HCT116 (cell line): ENCODE results near the gene DMXL2. TPM values are rescaled to one million over a fixed set of nuclear protein-coding genes. Genes with fewer than 3 reads are reported as not detected.

Experiments used
- ATAC-seq: fragments of 200-7000 bp; cut with Tn5 transposase; 2 replicates; pipeline ENCODE4 v1.9.1; 2020; ENCODE audit warnings: mild to moderate bottlenecking, moderate library complexity
- BruUV-seq: library from RNA; stranded (reverse); fragments of 400-500 nt; replicated peaks from 2 replicates; lab custom pipeline; 2021; lab: Mats Ljungman, UMichigan
- CTCF ChIA-PET: fragments of 300-600 bp; sonication (Branson Sonifier 250); formaldehyde crosslinking; loops from one replicate; lab custom pipeline; 2021; ENCODE audit warnings: antibody characterized with exemption; lab: Charles Lee
- POLR2A ChIA-PET: fragments of 300-600, 350-600 bp; sonication (Branson Sonifier 250); formaldehyde crosslinking; loops from one replicate; lab custom pipeline; 2021; ENCODE audit warnings: antibody characterized with exemption; lab: Charles Lee
- RAD21 ChIA-PET, 2 experiments: fragments of 300-600 bp; sonication (Branson Sonifier 250); formaldehyde crosslinking; loops; one replicate each; lab custom pipeline; 2023; ENCODE audit warnings: low total read pairs in 2 of 2; ENCODE audit not compliant: uncharacterized antibody in 2 of 2, unreplicated experiment in 2 of 2, low non-redundant PET in 1 of 2; lab: Charles Lee
- DNase-seq: peaks from one replicate; pipeline ENCODE4 v3.0.0-alpha.2; 2010; ENCODE audit warnings: low read depth, low spot score
- H2AFZ ChIP-seq: fragments of 200-600 bp; shearing (Covaris generic), sonication (generic); 2 replicates; pipeline ENCODE4 v1.6.1; 2017; ENCODE audit warnings: low read depth, mixed run types, mixed read lengths, antibody characterized with exemption, low read length; ENCODE audit not compliant: poor library complexity, severe bottlenecking
- H3K27ac ChIP-seq: 2 replicates; pipeline ENCODE4 v1.5.1; 2012; ENCODE audit warnings: low read depth, low read length
- H3K27me3 ChIP-seq: fragments of 200-600 bp; sonication (generic); 2 replicates; pipeline ENCODE4 v1.6.1; 2016; ENCODE audit warnings: mixed run types, low read length, mixed read lengths; ENCODE audit not compliant: insufficient read depth
- H3K36me3 ChIP-seq, 2 experiments: fragments of 200-500 bp in 1 of 2; fragments of 200-600 bp in 1 of 2; sonication (Bioruptor generic) in 1 of 2; sonication (generic) in 1 of 2; 2 replicates each; pipeline versions ENCODE4 v1.5.1 to v1.6.1; 2014 to 2016; ENCODE audit warnings: low read length in 2 of 2, inconsistent platforms in 1 of 2, mixed read lengths in 1 of 2, mixed run types in 1 of 2; ENCODE audit not compliant: insufficient read depth in 2 of 2, control insufficient read depth in 1 of 2
- H3K4me1 ChIP-seq, 2 experiments: fragments of 200-600 bp in 1 of 2; sonication (generic) in 1 of 2; 2 replicates each; pipeline versions ENCODE4 v1.5.1 to v1.6.1; 2012 to 2017; ENCODE audit warnings: low read length in 2 of 2, inconsistent platforms in 1 of 2, mild to moderate bottlenecking in 1 of 2, mixed read lengths in 1 of 2, mixed run types in 1 of 2, moderate library complexity in 1 of 2; ENCODE audit not compliant: insufficient read depth in 2 of 2, control insufficient read depth in 1 of 2
- H3K4me2 ChIP-seq: fragments of 200-600 bp; sonication (generic); 2 replicates; pipeline ENCODE4 v1.6.1; 2017; ENCODE audit warnings: mixed run types, low read length, mixed read lengths
- H3K4me3 ChIP-seq, 2 experiments: fragments of 200-600 bp in 1 of 2; sonication (generic) in 1 of 2; replicated peaks in 1 of 2; 2 replicates each; pipeline ENCODE4 v1.5.1; 2011 to 2016; ENCODE audit warnings: low read length in 2 of 2, control low read depth in 1 of 2, low read depth in 1 of 2, mild to moderate bottlenecking in 1 of 2, mixed read lengths in 1 of 2, mixed run types in 1 of 2
- H3K79me2 ChIP-seq: fragments of 200-600 bp; sonication (generic); 2 replicates; pipeline ENCODE4 v1.6.1; 2017; ENCODE audit warnings: mild to moderate bottlenecking, mixed run types, low read length, moderate library complexity, mixed read lengths; ENCODE audit not compliant: insufficient read depth
- H3K9ac ChIP-seq: fragments of 200-600 bp; sonication (generic); 2 replicates; pipeline ENCODE4 v1.6.1; 2016; ENCODE audit warnings: low read length, mixed read lengths
- H3K9me2 ChIP-seq: fragments of 200-600 bp; sonication (generic), shearing (Covaris generic); 2 replicates; pipeline ENCODE4 v1.6.1; 2017; ENCODE audit warnings: mixed run types, mild to moderate bottlenecking, moderate library complexity; ENCODE audit not compliant: insufficient read depth
- H3K9me3 ChIP-seq, 2 experiments: fragments of 200-500 bp in 1 of 2; fragments of 200-600 bp in 1 of 2; sonication (Bioruptor generic) in 1 of 2; sonication (generic) in 1 of 2; 2 replicates each; pipeline ENCODE4 v1.6.1; 2014 to 2017; ENCODE audit warnings: low read length in 2 of 2, mixed read lengths in 2 of 2, inconsistent platforms in 1 of 2, low read depth in 1 of 2, mild to moderate bottlenecking in 1 of 2, mixed run types in 1 of 2, moderate library complexity in 1 of 2; ENCODE audit not compliant: control insufficient read depth in 1 of 2, insufficient read depth in 1 of 2
- H4K20me1 ChIP-seq: fragments of 200-600 bp; sonication (generic), shearing (Covaris generic); 2 replicates; pipeline ENCODE4 v1.6.1; 2017; ENCODE audit warnings: mixed run types, mild to moderate bottlenecking, moderate library complexity; ENCODE audit not compliant: insufficient read depth
- ATF3 ChIP-seq: IDR thresholded peaks from 2 replicates; pipeline ENCODE4 v1.6.1; 2012
- CBX3 ChIP-seq: IDR thresholded peaks from 2 replicates; pipeline ENCODE4 v1.6.1; 2012; ENCODE audit warnings: low read depth
- CEBPB ChIP-seq: IDR thresholded peaks from 2 replicates; pipeline ENCODE4 v1.6.1; 2012; ENCODE audit warnings: low read depth
- EGR1 ChIP-seq: IDR thresholded peaks from 2 replicates; pipeline ENCODE4 v1.6.1; 2012; ENCODE audit warnings: low read depth
- ELF1 ChIP-seq: IDR thresholded peaks from 2 replicates; pipeline ENCODE4 v1.6.1; 2012; ENCODE audit warnings: low read depth, borderline replicate concordance
- EZH2 ChIP-seq: fragments of 200-600 bp; sonication (generic); IDR thresholded peaks from 2 replicates; pipeline ENCODE4 v1.6.1; 2017; ENCODE audit warnings: antibody characterized with exemption, mixed run types
- EZH2phosphoT487 ChIP-seq: fragments of 200-600 bp; IDR thresholded peaks from 2 replicates; pipeline ENCODE4 v1.6.1; 2018; ENCODE audit warnings: antibody characterized with exemption, borderline replicate concordance
- MAX ChIP-seq: IDR thresholded peaks from 2 replicates; pipeline ENCODE4 v1.6.1; 2012
- POLR2A ChIP-seq: IDR thresholded peaks from 2 replicates; pipeline ENCODE4 v1.7.0; 2011; ENCODE audit warnings: borderline replicate concordance; ENCODE audit not compliant: insufficient read depth, insufficient read length; ENCODE audit errors: extremely low read depth
- RAD21 ChIP-seq: IDR thresholded peaks from 2 replicates; pipeline ENCODE4 v1.6.1; 2012; ENCODE audit warnings: low read depth, mild to moderate bottlenecking
- REST ChIP-seq: IDR thresholded peaks from 2 replicates; pipeline ENCODE4 v1.6.1; 2012; ENCODE audit warnings: low read depth
- SP1 ChIP-seq: IDR thresholded peaks from 2 replicates; pipeline ENCODE4 v1.6.1; 2012; ENCODE audit warnings: low read depth
- TCF7L2 ChIP-seq: IDR thresholded peaks from 2 replicates; pipeline ENCODE4 v1.7.0; 2011; ENCODE audit warnings: borderline replicate concordance, inconsistent platforms; ENCODE audit not compliant: insufficient read depth, insufficient read length; ENCODE audit errors: extremely low read depth
- intact Hi-C: fragments of 100-400 bp; cut with micrococcal nuclease; formaldehyde crosslinking; loops from 2 replicates; pipeline ENCODE4 v1.10.0; 2022
- total RNA-seq: library from RNA; stranded (reverse); gene quantifications from one replicate; pipeline ENCODE4 v1.2.1, GENCODE V29; 2021; ENCODE audit not compliant: unreplicated experiment

The DMXL2 gene
- total RNA-seq, 1 experiment from 2014 or later, result 21.5 TPM

GRCh38 chr15:51444112-51444511, 178.5 kb downstream of the DMXL2 start:
- intact Hi-C loops, result no loop called here

GRCh38 chr15:51443282-51443914, 179.2 kb downstream of the DMXL2 start:
- BruUV-seq, result no TSS peak
- peaks cover 2 to 3% of the 10 kb centered on the region in 2 experiments; a peak in 1 of 4 replicates for H3K36me3 ChIP-seq
- H3K27me3 ChIP-seq, result no peaks in the 10 kb centered on the region; the same call in 1 of the 2 replicates
- no peak overlapping the region for H3K9ac ChIP-seq
- H3K9me3 ChIP-seq, result no peaks in the 10 kb centered on the region
- TF ChIP-seq POLR2A (no peak), EGR1 (no peak), REST (no peak), TCF7L2 (no peak), ELF1 (no peak), CEBPB (no peak), EZH2 (no peak), SP1 (no peak), ATF3 (no peak)
- ChIA-PET CTCF (no interaction called here), POLR2A (no interaction called here), RAD21 (no interaction called here)
- intact Hi-C loops, result no loop called here
- H3K27ac ChIP-seq, result no peak overlapping the region
- H3K4me3 ChIP-seq, result no peak overlapping the region
- no peaks in the 10 kb centered on the region for H3K79me2 ChIP-seq
- no peak overlapping the region for H3K4me2 ChIP-seq
- H3K9me2 ChIP-seq, result no peaks in the 10 kb centered on the region
- H3K4me1 ChIP-seq, result peaks cover 2 to 23% of the 10 kb centered on the region in 2 experiments
- DNase-seq (no peak), ATAC-seq (no peak)
- no peaks in the 10 kb centered on the region for H4K20me1 ChIP-seq
- H2AFZ ChIP-seq, result no peak overlapping the region

More at GRCh38 chr15:51444112-51444511, 178.5 kb downstream of the DMXL2 start:
- H3K27me3 ChIP-seq, result no peaks in the 10 kb centered on the region; the same call in 1 of the 2 replicates
- H3K4me1 ChIP-seq, result peaks cover 2 to 29% of the 10 kb centered on the region in 2 experiments
- H3K27ac ChIP-seq, result no peak overlapping the region
- no peak for DNase-seq
- BruUV-seq, result no TSS peak
- H3K9ac ChIP-seq, result no peak overlapping the region
- no peaks in the 10 kb centered on the region for H3K79me2 ChIP-seq
- no peak overlapping the region for H2AFZ ChIP-seq
- no peaks in the 10 kb centered on the region for H4K20me1 ChIP-seq
- H3K4me3 ChIP-seq, result no peak overlapping the region
- H3K4me2 ChIP-seq, result no peak overlapping the region
- no peaks in the 10 kb centered on the region for H3K9me2 ChIP-seq
- ChIA-PET RAD21 (no interaction called here), POLR2A (no interaction called here), CTCF (no interaction called here)
- ATAC-seq, result no peak
- peaks cover 2 to 9% of the 10 kb centered on the region in 2 experiments; a peak in 2 of 4 replicates for H3K36me3 ChIP-seq
- H3K9me3 ChIP-seq, result no peaks in the 10 kb centered on the region
- TF ChIP-seq MAX, result no peak
- TF ChIP-seq CBX3, result no peak
- TF ChIP-seq RAD21, result no peak
- TF ChIP-seq EZH2phosphoT487, result no peak
- TF ChIP-seq EGR1, result no peak
- TF ChIP-seq, all 23 proteins: peak for 0
